WI38 (cell line): Measurements from ENCODE around the gene KRTAP10-12.

Experiments
- H3K4me3 ChIP-seq: 2 replicates; pipeline ENCODE4 v1.5.1; 2011; ENCODE audit warnings: low read depth, mild to moderate bottlenecking, control low read depth, low read length
- CTCF ChIP-seq: IDR thresholded peaks from 2 replicates; pipeline ENCODE4 v1.5.1; 2012; ENCODE audit warnings: low read depth, mild to moderate bottlenecking, control low read depth, low read length

KRTAP10-12 gene

GRCh38 chr21:44726826-44727225 lies 29.9 kb downstream of the KRTAP10-12 start:
- H3K4me3 ChIP-seq: no peak overlapping the region
- TF ChIP-seq CTCF: no peak

- TF ChIP-seq CTCF: no peak
- H3K4me3 ChIP-seq: no peak overlapping the region
These were observed 30.3 kb downstream of the KRTAP10-12 start for GRCh38 chr21:44727321-44727720.

GRCh38 chr21:44727757-44728156 lies 30.8 kb downstream of the KRTAP10-12 start:
- TF ChIP-seq CTCF: no peak
- no peak overlapping the region for H3K4me3 ChIP-seq

GRCh38 chr21:44728716-44729115 lies 31.7 kb downstream of the KRTAP10-12 start:
- no peak overlapping the region for H3K4me3 ChIP-seq
- no peak for TF ChIP-seq CTCF

- TF ChIP-seq CTCF: no peak
- H3K4me3 ChIP-seq: no peak overlapping the region
These were observed 32.5 kb downstream of the KRTAP10-12 start for GRCh38 chr21:44729336-44730027.

- TF ChIP-seq CTCF: no peak
- no peak overlapping the region for H3K4me3 ChIP-seq
These were observed 33.0 kb downstream of the KRTAP10-12 start for GRCh38 chr21:44730028-44730395.

- H3K4me3 ChIP-seq: no peak overlapping the region
- no peak for TF ChIP-seq CTCF
These were observed 34.1 kb downstream of the KRTAP10-12 start for GRCh38 chr21:44730951-44731579.
